ENCODE results near the gene DDR2. TPM values are rescaled to one million over a fixed set of nuclear protein-coding genes. Genes with fewer than 3 reads are reported as not detected.

Gene DDR2
- total RNA-seq, 1 donor from 2014 or later, result 26.9 TPM

GRCh38 chr1:162682013-162682419 lies 49.8 kb downstream of the DDR2 start:
- Histone ChIP-seq H3K27ac (replicated peaks) (peak overlapping the region; percentile 70), H3K4me1 (peaks cover 44% of the 10 kb centered on the region), H3K36me3 (no peaks in the 10 kb centered on the region), H3K9me3 (replicated peaks) (peaks cover 9% of the 10 kb centered on the region), H3K4me3 (no peak overlapping the region), H3K27me3 (ENCODE audit: low read depth) (no peaks in the 10 kb centered on the region)
- no peak for DNase-seq
- intact Hi-C loops (cut with micrococcal nuclease), result no loop called here
- TF ChIP-seq, protein P1, sequence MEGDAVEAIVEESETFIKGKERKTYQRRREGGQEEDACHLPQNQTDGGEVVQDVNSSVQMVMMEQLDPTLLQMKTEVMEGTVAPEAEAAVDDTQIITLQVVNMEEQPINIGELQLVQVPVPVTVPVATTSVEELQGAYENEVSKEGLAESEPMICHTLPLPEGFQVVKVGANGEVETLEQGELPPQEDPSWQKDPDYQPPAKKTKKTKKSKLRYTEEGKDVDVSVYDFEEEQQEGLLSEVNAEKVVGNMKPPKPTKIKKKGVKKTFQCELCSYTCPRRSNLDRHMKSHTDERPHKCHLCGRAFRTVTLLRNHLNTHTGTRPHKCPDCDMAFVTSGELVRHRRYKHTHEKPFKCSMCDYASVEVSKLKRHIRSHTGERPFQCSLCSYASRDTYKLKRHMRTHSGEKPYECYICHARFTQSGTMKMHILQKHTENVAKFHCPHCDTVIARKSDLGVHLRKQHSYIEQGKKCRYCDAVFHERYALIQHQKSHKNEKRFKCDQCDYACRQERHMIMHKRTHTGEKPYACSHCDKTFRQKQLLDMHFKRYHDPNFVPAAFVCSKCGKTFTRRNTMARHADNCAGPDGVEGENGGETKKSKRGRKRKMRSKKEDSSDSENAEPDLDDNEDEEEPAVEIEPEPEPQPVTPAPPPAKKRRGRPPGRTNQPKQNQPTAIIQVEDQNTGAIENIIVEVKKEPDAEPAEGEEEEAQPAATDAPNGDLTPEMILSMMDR (IDR thresholded peaks at IDR 0.05; ENCODE audit: borderline replicate concordance), result no peak

GRCh38 chr1:162687870-162688269 lies 55.6 kb downstream of the DDR2 start:
- TF ChIP-seq, protein P1 (IDR thresholded peaks at IDR 0.05; ENCODE audit: borderline replicate concordance), result no peak
- Histone ChIP-seq H3K4me1 (peaks cover 53% of the 10 kb centered on the region), H3K9me3 (replicated peaks) (peaks cover 9% of the 10 kb centered on the region), H3K27ac (replicated peaks) (peak overlapping the region; percentile 85), H3K36me3 (no peaks in the 10 kb centered on the region), H3K27me3 (ENCODE audit: low read depth) (no peaks in the 10 kb centered on the region), H3K4me3 (peak overlapping the region; percentile 10)
- no peak for DNase-seq
- intact Hi-C loops (cut with micrococcal nuclease), result no loop called here

DNA sequence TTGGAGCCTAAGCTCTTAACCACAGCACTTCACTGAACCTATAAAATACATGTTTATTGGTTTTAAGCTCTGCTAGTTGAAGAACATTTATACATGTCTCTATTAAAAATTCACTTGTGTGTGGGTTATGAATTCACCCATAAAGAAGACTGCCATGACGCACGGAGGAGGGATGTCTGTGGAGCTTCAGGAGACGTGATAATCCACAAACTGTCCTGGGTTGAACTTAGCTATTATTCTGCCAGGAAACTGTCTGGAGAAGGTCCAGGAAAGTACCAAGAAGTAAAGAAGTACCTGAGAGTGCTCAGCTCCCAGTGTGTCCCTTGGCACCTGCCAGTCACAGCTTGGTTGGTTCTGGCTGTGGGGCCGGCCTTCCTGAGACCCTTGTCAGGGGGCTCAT lies 56.3 kb downstream of the DDR2 start:
- intact Hi-C loops (cut with micrococcal nuclease), result no loop called here
- DNase-seq, result no peak
- peaks cover 58% of the 10 kb centered on the region for H3K4me1 ChIP-seq
- no peak overlapping the region for H3K4me3 ChIP-seq
- TF ChIP-seq, protein P1 (IDR thresholded peaks at IDR 0.05; ENCODE audit: borderline replicate concordance), result no peak
- H3K36me3 ChIP-seq, result no peaks in the 10 kb centered on the region
- H3K9me3 ChIP-seq (replicated peaks), result peaks cover 5% of the 10 kb centered on the region
- no peaks in the 10 kb centered on the region for H3K27me3 ChIP-seq (ENCODE audit: low read depth)
- H3K27ac ChIP-seq (replicated peaks), result peak overlapping the region; percentile 85

GRCh38 chr1:162688931-162689330 lies 56.7 kb downstream of the DDR2 start:
- DNase-seq, result no peak
- TF ChIP-seq, protein P1 (IDR thresholded peaks at IDR 0.05; ENCODE audit: borderline replicate concordance), result no peak
- Histone ChIP-seq H3K4me3 (no peak overlapping the region), H3K36me3 (no peaks in the 10 kb centered on the region), H3K27ac (replicated peaks) (peak overlapping the region; percentile 85), H3K9me3 (replicated peaks) (peaks cover 1% of the 10 kb centered on the region), H3K27me3 (ENCODE audit: low read depth) (no peaks in the 10 kb centered on the region), H3K4me1 (peaks cover 63% of the 10 kb centered on the region)
- intact Hi-C loops (cut with micrococcal nuclease), result no loop called here

DNA sequence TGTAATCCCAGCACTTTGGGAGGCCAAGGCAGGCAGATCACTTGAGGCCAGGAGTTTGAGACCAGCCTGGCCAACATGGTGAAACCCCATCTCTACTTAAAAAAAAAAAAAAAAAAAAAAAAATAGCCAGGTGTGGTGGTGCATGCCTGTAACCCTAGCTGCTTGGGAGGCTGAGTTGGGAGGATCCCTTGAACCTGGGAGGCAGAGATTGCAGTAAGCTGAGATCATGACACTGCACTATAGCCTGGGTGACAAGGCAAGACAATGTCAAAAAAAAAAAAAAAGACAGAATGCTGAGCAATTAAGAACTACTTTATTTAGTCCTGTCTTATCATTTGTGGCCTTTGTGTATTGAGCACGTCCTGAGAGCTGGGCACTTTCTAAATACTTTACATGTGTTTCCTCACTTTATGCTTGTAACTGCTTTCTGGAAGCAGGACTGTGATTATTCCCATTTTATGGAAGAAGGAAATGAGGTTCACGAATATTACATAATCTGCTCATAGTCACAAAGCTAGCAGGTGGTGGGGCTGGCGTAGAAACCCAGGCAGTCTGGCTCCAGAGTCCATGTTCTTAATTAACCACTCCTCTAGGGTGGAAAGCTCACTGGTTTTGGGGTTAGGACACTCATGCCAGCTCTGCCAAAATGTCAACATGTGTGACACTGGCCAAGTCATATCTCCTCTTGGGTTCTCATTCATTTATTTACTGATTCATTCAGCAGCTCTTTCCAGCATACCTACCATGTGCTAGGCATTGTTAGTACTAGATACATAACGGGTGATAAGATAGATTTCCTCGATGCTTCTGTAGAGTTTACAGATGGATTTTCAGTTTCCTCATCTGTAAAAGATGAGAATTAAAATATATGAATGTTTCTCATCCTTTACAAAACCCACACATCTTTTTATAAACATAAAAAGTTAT lies 57.7 kb downstream of the DDR2 start:
- no peaks in the 10 kb centered on the region for H3K9me3 ChIP-seq (replicated peaks)
- H3K36me3 ChIP-seq, result no peaks in the 10 kb centered on the region
- intact Hi-C loops (cut with micrococcal nuclease), result no loop called here
- H3K4me1 ChIP-seq, result peaks cover 71% of the 10 kb centered on the region
- DNase-seq, result no peak
- H3K27ac ChIP-seq (replicated peaks), result peak overlapping the region; percentile 85
- H3K4me3 ChIP-seq, result no peak overlapping the region
- no peaks in the 10 kb centered on the region for H3K27me3 ChIP-seq (ENCODE audit: low read depth)
- TF ChIP-seq, protein P1 (IDR thresholded peaks at IDR 0.05; ENCODE audit: borderline replicate concordance), result no peak
